PC-9 (cell line): ENCODE measurements around the gene ABCA7. TPM values are rescaled to one million over a fixed set of nuclear protein-coding genes. Genes with fewer than 3 reads are reported as not detected.

Source experiments
- BruUV-seq: library from RNA; stranded (reverse); fragments of 400-500 nt; replicated peaks from 2 replicates; lab custom pipeline; 2021; lab: Mats Ljungman, UMichigan
- CTCF ChIA-PET: fragments of 300-600 bp; sonication (Branson Sonifier 250); formaldehyde crosslinking; loops from one replicate; lab custom pipeline; 2022; ENCODE audit warnings: antibody characterized with exemption; lab: Charles Lee
- POLR2A ChIA-PET: fragments of 300-600 bp; sonication (Branson Sonifier 250); formaldehyde crosslinking; loops from one replicate; lab custom pipeline; 2022; ENCODE audit warnings: antibody characterized with exemption; ENCODE audit not compliant: unreplicated experiment; lab: Charles Lee
- DNase-seq, 2 experiments: peaks; one replicate each; pipeline versions ENCODE4 v3.0.0 to v3.0.0-alpha.2; 2015 to 2022; ENCODE audit warnings: mixed read lengths in 1 of 2
- H2AFZ ChIP-seq: fragments of 200-600 bp; sonication (generic); 2 replicates; pipeline ENCODE4 v1.8.1; 2017; ENCODE audit warnings: antibody characterized with exemption
- H3F3A ChIP-seq: fragments of 200-600 bp; sonication (generic); 2 replicates; pipeline ENCODE4 v1.8.1; 2017; ENCODE audit warnings: antibody characterized with exemption, mild to moderate bottlenecking, low read depth; ENCODE audit not compliant: insufficient read depth
- H3K27ac ChIP-seq: fragments of 200-600 bp; sonication (generic); 2 replicates; pipeline ENCODE4 v1.6.1; 2016; ENCODE audit warnings: mixed run types
- H3K27me3 ChIP-seq: fragments of 200-600 bp; sonication (generic); 2 replicates; pipeline ENCODE4 v1.6.1; 2016; ENCODE audit warnings: low read depth, mixed run types; ENCODE audit not compliant: insufficient read depth
- H3K36me3 ChIP-seq: fragments of 200-600 bp; sonication (generic); 2 replicates; pipeline ENCODE4 v1.6.1; 2016; ENCODE audit warnings: low read depth, mixed run types
- H3K4me1 ChIP-seq: fragments of 200-600 bp; sonication (generic); replicated peaks from 2 replicates; pipeline ENCODE4 v1.6.1; 2016; ENCODE audit warnings: mixed run types; ENCODE audit not compliant: insufficient read depth
- H3K4me2 ChIP-seq: fragments of 200-600 bp; sonication (generic); 2 replicates; pipeline ENCODE4 v1.6.1; 2017; ENCODE audit warnings: mixed run types
- H3K4me3 ChIP-seq: fragments of 200-600 bp; sonication (generic); 2 replicates; pipeline ENCODE4 v1.6.1; 2016; ENCODE audit warnings: mixed run types
- H3K79me2 ChIP-seq: fragments of 200-600 bp; sonication (generic); 2 replicates; pipeline ENCODE4 v1.6.1; 2017; ENCODE audit warnings: low read depth, mixed run types
- H3K9me2 ChIP-seq: fragments of 200-600 bp; sonication (generic); 2 replicates; pipeline ENCODE4 v1.8.1; 2017; ENCODE audit warnings: mild to moderate bottlenecking; ENCODE audit not compliant: insufficient read depth
- H3K9me3 ChIP-seq: fragments of 200-600 bp; sonication (generic); 2 replicates; pipeline ENCODE4 v1.8.1; 2016; ENCODE audit warnings: low read depth; ENCODE audit not compliant: insufficient read depth
- H4K20me1 ChIP-seq: fragments of 200-600 bp; sonication (generic); 2 replicates; pipeline ENCODE4 v1.8.1; 2017; ENCODE audit not compliant: insufficient read depth
- EZH2 ChIP-seq: fragments of 200-600 bp; sonication (generic); IDR thresholded peaks from 2 replicates; pipeline ENCODE4 v1.8.0; 2017; ENCODE audit warnings: antibody characterized with exemption, low read depth
- intact Hi-C: fragments of 100-400 bp; cut with micrococcal nuclease; formaldehyde crosslinking; loops from one replicate; pipeline ENCODE4 v1.10.0; 2022; ENCODE audit not compliant: unreplicated experiment
- total RNA-seq: library from RNA; stranded (reverse); gene quantifications from 2 replicates; pipeline ENCODE4 v1.2.3, GENCODE V29; 2021
- TF ChIP-seq, protein P1 (sequence below): fragments of 200-600 bp; sonication (generic); conservative IDR thresholded peaks from 2 replicates; pipeline ENCODE4 v1.6.1; 2017; ENCODE audit warnings: mixed run types, antibody characterized with exemption, mild to moderate bottlenecking, moderate library complexity

ABCA7 gene
- total RNA-seq, 1 experiment from 2014 or later, result 29.9 TPM

- Histone ChIP-seq H3K4me2 (peak overlapping the region; percentile 95), H3K4me3 (peak overlapping the region; percentile 36; the same call in 1 of the 2 replicates), H3K36me3 (no peaks in the 10 kb centered on the region), H3K79me2 (peaks cover 69% of the 10 kb centered on the region), H3K27ac (peak overlapping the region; percentile 46), H3K9me3 (no peaks in the 10 kb centered on the region), H2AFZ (no peak overlapping the region), H3K4me1 (peaks cover 37% of the 10 kb centered on the region), H3F3A (peaks cover 15% of the 10 kb centered on the region), H3K27me3 (no peaks in the 10 kb centered on the region), H3K9me2 (no peaks in the 10 kb centered on the region), H4K20me1 (peaks cover 73% of the 10 kb centered on the region)
- ChIA-PET POLR2A (interaction anchor here (0.6 to 1.0 kb wide), 5 partner anchors 9 to 252 kb away, joined by 3 to 17 read pairs (median 3); partner anchors contain the start of genes ARHGAP45, CIRBP, CNN2 and GPX4), CTCF (interaction anchor here (0.6 to 1.0 kb wide), 2 partner anchors 16 to 175 kb away, joined by 4 to 5 read pairs; no protein-coding TSS in a partner anchor)
- intact Hi-C loops, result loop anchor here (2.0 kb wide), 1 partner anchor 85 kb away; the partner anchor contains the start of gene GPX4
- peak in 1 of 2 experiments; percentile 81 for DNase-seq
- no peak for TF ChIP-seq EZH2
- TF ChIP-seq, protein P1, sequence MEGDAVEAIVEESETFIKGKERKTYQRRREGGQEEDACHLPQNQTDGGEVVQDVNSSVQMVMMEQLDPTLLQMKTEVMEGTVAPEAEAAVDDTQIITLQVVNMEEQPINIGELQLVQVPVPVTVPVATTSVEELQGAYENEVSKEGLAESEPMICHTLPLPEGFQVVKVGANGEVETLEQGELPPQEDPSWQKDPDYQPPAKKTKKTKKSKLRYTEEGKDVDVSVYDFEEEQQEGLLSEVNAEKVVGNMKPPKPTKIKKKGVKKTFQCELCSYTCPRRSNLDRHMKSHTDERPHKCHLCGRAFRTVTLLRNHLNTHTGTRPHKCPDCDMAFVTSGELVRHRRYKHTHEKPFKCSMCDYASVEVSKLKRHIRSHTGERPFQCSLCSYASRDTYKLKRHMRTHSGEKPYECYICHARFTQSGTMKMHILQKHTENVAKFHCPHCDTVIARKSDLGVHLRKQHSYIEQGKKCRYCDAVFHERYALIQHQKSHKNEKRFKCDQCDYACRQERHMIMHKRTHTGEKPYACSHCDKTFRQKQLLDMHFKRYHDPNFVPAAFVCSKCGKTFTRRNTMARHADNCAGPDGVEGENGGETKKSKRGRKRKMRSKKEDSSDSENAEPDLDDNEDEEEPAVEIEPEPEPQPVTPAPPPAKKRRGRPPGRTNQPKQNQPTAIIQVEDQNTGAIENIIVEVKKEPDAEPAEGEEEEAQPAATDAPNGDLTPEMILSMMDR, result no peak
- BruUV-seq, result no TSS peak
These were observed 22.6 kb upstream of the ABCA7 start for GRCh38 chr19:1017115-1017905.

DNA sequence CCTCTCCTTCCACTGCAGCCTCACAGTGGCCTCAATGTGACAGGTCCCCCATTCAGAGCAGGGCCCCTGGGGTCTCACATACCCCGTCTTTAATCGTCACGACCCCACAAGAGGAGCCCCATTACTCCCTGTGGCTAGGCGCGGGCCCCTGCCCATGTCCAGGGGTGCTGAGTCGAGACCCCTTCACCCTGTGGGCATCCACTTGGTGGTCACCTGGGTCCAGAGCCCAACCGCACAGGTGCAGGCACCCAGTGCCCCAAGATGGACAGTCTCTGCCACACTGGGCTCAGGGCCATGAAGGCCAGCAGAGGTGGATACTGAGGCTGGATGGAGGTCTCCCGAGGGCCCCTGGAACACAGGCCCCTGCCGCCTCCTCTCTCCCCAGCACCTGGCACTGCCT, 22.0 kb upstream of the ABCA7 start:
- H3K4me2 ChIP-seq, result peak overlapping the region; percentile 95
- no peaks in the 10 kb centered on the region for H3K9me2 ChIP-seq
- H3K27me3 ChIP-seq, result no peaks in the 10 kb centered on the region
- no peaks in the 10 kb centered on the region for H3K36me3 ChIP-seq
- CTCF ChIA-PET, result no interaction called here
- H2AFZ ChIP-seq, result no peak overlapping the region
- intact Hi-C loops, result loop anchor here (2.0 kb wide), 1 partner anchor 85 kb away; the partner anchor contains the start of gene GPX4
- peaks cover 21% of the 10 kb centered on the region for H3F3A ChIP-seq
- POLR2A ChIA-PET, result interaction anchor here (0.6 to 1.0 kb wide), 3 partner anchors 8 to 252 kb away, joined by 3 to 17 read pairs (median 8); partner anchors contain the start of genes CIRBP and CNN2
- peaks cover 69% of the 10 kb centered on the region for H3K79me2 ChIP-seq
- BruUV-seq, result no TSS peak
- H3K4me1 ChIP-seq, result peaks cover 37% of the 10 kb centered on the region
- peaks cover 70% of the 10 kb centered on the region for H4K20me1 ChIP-seq
- no peak for TF ChIP-seq EZH2
- TF ChIP-seq, protein P1, result no peak
- 0 out of 2 replicates have a peak overlapping the region, but pooled peaks have one; percentile 46 for H3K27ac ChIP-seq
- H3K9me3 ChIP-seq, result no peaks in the 10 kb centered on the region
- no peak overlapping the region; the same call in 1 of the 2 replicates for H3K4me3 ChIP-seq
- DNase-seq, result no peak

DNA sequence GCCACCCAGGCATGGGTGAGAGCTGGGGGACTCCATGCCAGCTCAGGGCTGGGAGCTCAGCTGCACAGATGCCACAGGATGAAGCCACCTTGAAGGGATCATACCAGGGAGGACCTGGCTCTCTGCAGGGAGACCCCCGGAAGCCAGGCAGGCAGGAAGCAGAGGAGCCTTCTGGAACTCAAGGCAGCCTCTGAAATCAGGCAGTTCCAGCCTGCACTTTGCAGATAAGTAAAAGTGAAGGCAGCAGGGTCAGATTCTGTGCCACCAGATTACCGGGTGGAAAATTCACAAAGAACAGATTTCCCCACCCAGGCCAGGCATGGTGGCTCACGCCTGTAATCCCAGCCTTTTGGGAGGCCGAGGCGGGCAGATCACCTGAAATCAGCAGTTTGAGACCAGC, 21.5 kb upstream of the ABCA7 start:
- ChIA-PET POLR2A (interaction anchor here (0.6 kb wide), 1 partner anchor 22 kb away, joined by 6 read pairs; no protein-coding TSS in a partner anchor), CTCF (no interaction called here)
- Histone ChIP-seq H3K36me3 (no peaks in the 10 kb centered on the region), H3F3A (peaks cover 25% of the 10 kb centered on the region), H3K27ac (no peak overlapping the region), H3K79me2 (peaks cover 69% of the 10 kb centered on the region), H3K4me1 (peaks cover 37% of the 10 kb centered on the region), H4K20me1 (peaks cover 66% of the 10 kb centered on the region), H2AFZ (no peak overlapping the region), H3K27me3 (no peaks in the 10 kb centered on the region), H3K4me2 (peak overlapping the region; percentile 95), H3K9me2 (no peaks in the 10 kb centered on the region), H3K9me3 (no peaks in the 10 kb centered on the region), H3K4me3 (no peak overlapping the region)
- no TSS peak for BruUV-seq
- TF ChIP-seq, protein P1, result no peak
- TF ChIP-seq EZH2, result no peak
- intact Hi-C loops, result no loop called here
- no peak for DNase-seq
